ENCODE results near the gene MAP3K10.

- no peak for TF ChIP-seq GATA2 (IDR thresholded peaks at IDR 0.05; ENCODE audit: low read depth, low read length)
- no peak for TF ChIP-seq GATA3 (IDR thresholded peaks at IDR 0.05; ENCODE audit: low read depth, low read length)
These were observed 27.0 kb downstream of the MAP3K10 start, which contains the start of gene TTC9B for GRCh38 chr19:40217934-40218890.
